Small intestine (tissue), 7 donors: Measurements from ENCODE around the gene CD320. TPM values are rescaled to one million over a fixed set of nuclear protein-coding genes. Genes with fewer than 3 reads are reported as not detected.
"Not testable (repeated sequence)": the region's sequence is repeated elsewhere in the genome, so short reads cannot be mapped to it uniquely, and the experiment has no call there.

Experiments
- DNase-seq, 2 donors: peaks; one replicate each; pipeline versions ENCODE4 v3.0.0 to v3.0.0-alpha.2; 2013
- FAIRE-seq: peaks from 2 replicates; lab custom pipeline; 2012; peaks lifted over from hg19 to GRCh38; lab: Jason Lieb, UNC
- H3K27ac ChIP-seq, 3 donors: one replicate each; pipeline ENCODE4 v1.5.1; 2013; ENCODE audit warnings: low read length in 2 of 3, mild to moderate bottlenecking in 2 of 3, control low read depth in 1 of 3, inconsistent platforms in 1 of 3, low read depth in 1 of 3, moderate library complexity in 1 of 3
- H3K27me3 ChIP-seq, 3 donors: one replicate each; pipeline ENCODE4 v1.6.1; 2013; ENCODE audit warnings: low read length in 3 of 3, inconsistent platforms in 1 of 3; ENCODE audit not compliant: control insufficient read depth in 3 of 3, insufficient read depth in 3 of 3
- H3K36me3 ChIP-seq, 3 donors: one replicate each; pipeline ENCODE4 v1.6.1; 2013; ENCODE audit warnings: low read length in 3 of 3, inconsistent platforms in 1 of 3, low read depth in 1 of 3, mild to moderate bottlenecking in 1 of 3, moderate library complexity in 1 of 3; ENCODE audit not compliant: control insufficient read depth in 3 of 3, insufficient read depth in 2 of 3
- H3K4me1 ChIP-seq, 3 donors: one replicate each; pipeline ENCODE4 v1.6.1; 2013; ENCODE audit warnings: low read length in 2 of 3, inconsistent platforms in 1 of 3, low read depth in 1 of 3, mild to moderate bottlenecking in 1 of 3, moderate library complexity in 1 of 3; ENCODE audit not compliant: control insufficient read depth in 3 of 3, insufficient read depth in 2 of 3
- H3K4me3 ChIP-seq, 3 donors: one replicate each; pipeline ENCODE4 v1.5.1; 2013; ENCODE audit warnings: low read length in 3 of 3, control low read depth in 1 of 3, inconsistent platforms in 1 of 3, low read depth in 1 of 3, mild to moderate bottlenecking in 1 of 3, moderate library complexity in 1 of 3
- H3K9me3 ChIP-seq, 2 donors: one replicate each; pipeline ENCODE4 v1.6.1; 2013; ENCODE audit warnings: low read depth in 1 of 2, low read length in 1 of 2; ENCODE audit not compliant: control insufficient read depth in 2 of 2, insufficient read depth in 1 of 2
- WGBS, 3 donors: extraction: QIAGEN DNeasy Blood & Tissue Kit; methylation state at CpG; one replicate each; pipeline ENCODE4 v1.1.7; 2013; 5-methylcytosine and 5-hydroxymethylcytosine counted together
- polyA plus RNA-seq, 4 donors: library from polyadenylated mRNA; stranded (reverse) in 3 of 4; unstranded in 1 of 4; fragments of 200-250 nt in 3 of 4; fragments of 120-200 nt in 1 of 4; gene quantifications; one replicate each; pipeline versions ENCODE4 v1.2.1 to v1.2.3, GENCODE V29; 2013
- donor health status: healthy with polysubstance abuse.
- donor health status: control.
- donor health status: control.
- donor health status: Bipolar disorder and iron deficiency.
- donor health status: healthy.

The CD320 gene
- polyA plus RNA-seq, 4 donors: 9.8 to 64.7 (median 17.1) TPM

- 56 to 87% (median 74%) methylated on average over 3 of the region's 3 CpGs for WGBS, 3 donors
- H3K27ac ChIP-seq: no peak overlapping the region
- FAIRE-seq: no peak
Measured at GRCh38 chr19:8269724-8270123, 38.4 kb downstream of the CD320 start.

GRCh38 chr19:8265872-8266271, 42.3 kb downstream of the CD320 start:
- 70 to 80% (median 73%) methylated on average over 3 of the region's 3 CpGs for WGBS, 3 donors
- Histone ChIP-seq H3K27ac (no peak overlapping the region), H3K9me3 (peaks cover 0 to 3% of the 10 kb centered on the region in 2 donors), H3K27me3 (no peaks in the 10 kb centered on the region), H3K36me3 (peaks cover 0 to 24% (median 0%) of the 10 kb centered on the region in 3 donors), H3K4me3 (no peak overlapping the region), H3K4me1 (no peaks in the 10 kb centered on the region)
- DNase-seq (no peak), FAIRE-seq (no peak)

More at GRCh38 chr19:8269724-8270123, 38.4 kb downstream of the CD320 start:
- Histone ChIP-seq H3K4me1 (no peaks in the 10 kb centered on the region), H3K9me3 (peaks cover 0 to 3% of the 10 kb centered on the region in 2 donors), H3K36me3 (no peaks in the 10 kb centered on the region), H3K4me3 (no peak overlapping the region), H3K27me3 (no peaks in the 10 kb centered on the region)
- DNase-seq: no peak

- not testable (repeated sequence) for DNase-seq, FAIRE-seq, H3K27me3 ChIP-seq, H3K4me3 ChIP-seq, H3K27ac ChIP-seq, H3K9me3 ChIP-seq, H3K4me1 ChIP-seq
- H3K36me3 ChIP-seq: peaks cover 0 to 38% (median 0%) of the 10 kb centered on the region in 3 donors
- WGBS, 3 donors: 75 to 93% (median 90%) methylated on average over 4 of the region's 4 CpGs
Measured at GRCh38 chr19:8264248-8264647, 43.9 kb downstream of the CD320 start.

GRCh38 chr19:8262431-8262830, 45.7 kb downstream of the CD320 start:
- Histone ChIP-seq H3K4me1 (peaks cover 0 to 5% (median 0%) of the 10 kb centered on the region in 3 donors), H3K27me3 (no peaks in the 10 kb centered on the region), H3K36me3 (peaks cover 0 to 56% (median 4%) of the 10 kb centered on the region in 3 donors), H3K27ac (no peak overlapping the region), H3K9me3 (peaks cover 0 to 3% of the 10 kb centered on the region in 2 donors), H3K4me3 (no peak overlapping the region)
- DNase-seq: no peak
- 93 to 100% (median 95%) methylated on average over 6 of the region's 6 CpGs for WGBS, 3 donors
- no peak for FAIRE-seq

GRCh38 chr19:8261881-8262280, 46.3 kb downstream of the CD320 start:
- H3K4me1 ChIP-seq: peaks cover 0 to 11% (median 0%) of the 10 kb centered on the region in 3 donors
- DNase-seq (no peak), FAIRE-seq (no peak)
- peaks cover 0 to 62% (median 4%) of the 10 kb centered on the region in 3 donors for H3K36me3 ChIP-seq
- no peak overlapping the region for H3K4me3 ChIP-seq
- no peak overlapping the region for H3K27ac ChIP-seq
- H3K27me3 ChIP-seq: no peaks in the 10 kb centered on the region
- 92 to 95% (median 93%) methylated on average over 14 of the region's 14 CpGs for WGBS, 3 donors
- H3K9me3 ChIP-seq: peaks cover 0 to 3% of the 10 kb centered on the region in 2 donors

- Histone ChIP-seq H3K9me3 (peaks cover 0 to 3% of the 10 kb centered on the region in 2 donors), H3K27me3 (no peaks in the 10 kb centered on the region), H3K27ac (no peak overlapping the region), H3K4me3 (no peak overlapping the region), H3K36me3 (peaks cover 0 to 67% (median 4%) of the 10 kb centered on the region in 3 donors), H3K4me1 (peaks cover 0 to 16% (median 0%) of the 10 kb centered on the region in 3 donors)
- 93 to 96% (median 95%) methylated on average over 9 of the region's 9 CpGs for WGBS, 3 donors
- DNase-seq: no peak
- FAIRE-seq: no peak
Measured at GRCh38 chr19:8261347-8261746, 46.8 kb downstream of the CD320 start.

- H3K27ac ChIP-seq: no peak overlapping the region
- H3K4me3 ChIP-seq: no peak overlapping the region
- FAIRE-seq (no peak), DNase-seq (no peak)
- peaks cover 0 to 16% (median 0%) of the 10 kb centered on the region in 3 donors for H3K4me1 ChIP-seq
- no peaks in the 10 kb centered on the region for H3K27me3 ChIP-seq
- peaks cover 0 to 82% (median 4%) of the 10 kb centered on the region in 3 donors for H3K36me3 ChIP-seq
- WGBS, 3 donors: 76 to 97% (median 93%) methylated on average over 3 of the region's 3 CpGs
- no peaks in the 10 kb centered on the region for H3K9me3 ChIP-seq
Measured at GRCh38 chr19:8259922-8260247, 48.3 kb downstream of the CD320 start.

- DNase-seq (no peak), FAIRE-seq (no peak)
- Histone ChIP-seq H3K4me1 (peaks cover 0 to 16% (median 0%) of the 10 kb centered on the region in 3 donors), H3K4me3 (no peak overlapping the region), H3K36me3 (peaks cover 0 to 87% (median 4%) of the 10 kb centered on the region in 3 donors), H3K27ac (no peak overlapping the region), H3K9me3 (no peaks in the 10 kb centered on the region), H3K27me3 (no peaks in the 10 kb centered on the region)
- WGBS, 3 donors: 85 to 92% (median 92%) methylated on average over 11 of the region's 11 CpGs
Measured at GRCh38 chr19:8259142-8259921, 48.8 kb downstream of the CD320 start.
